ENCODE data around the gene VPS18. TPM values are rescaled to one million over a fixed set of nuclear protein-coding genes. Genes with fewer than 3 reads are reported as not detected.

The VPS18 gene
- total and polyA plus RNA-seq, 2 experiments from 2014 or later: 5.9 to 42.5 TPM

DNA sequence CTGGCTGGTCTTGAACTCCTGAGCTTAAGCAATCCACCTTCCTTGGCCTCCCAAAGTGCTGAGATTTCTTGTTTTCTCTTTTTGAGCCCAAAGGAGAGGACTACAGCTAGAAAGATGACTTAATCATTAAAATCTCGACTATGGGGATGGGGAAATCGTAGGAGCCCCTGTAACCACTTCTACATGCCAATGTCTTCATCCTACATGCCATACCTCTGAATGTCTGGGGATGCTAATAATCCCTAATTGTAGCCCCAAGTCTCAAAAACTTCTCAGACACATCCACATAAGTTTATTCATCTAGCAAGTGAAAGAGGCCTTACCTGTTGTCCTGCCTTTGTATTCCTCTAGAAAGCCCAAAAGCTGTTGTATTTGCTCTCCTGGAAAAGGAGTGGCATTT is 16.6 kb upstream of the VPS18 start:
- H3K4me1 ChIP-seq (ENCODE audit: insufficient read depth): peaks cover 16% of the 10 kb centered on the region
- no peaks in the 10 kb centered on the region for H3K27me3 ChIP-seq (ENCODE audit: insufficient read depth)
- Mint-ChIP-seq H3K36me3 (ENCODE audit: low read depth) (no peaks in the 10 kb centered on the region; the same call in 2 of the 3 replicates), H3K9me3 (peaks cover 3% of the 10 kb centered on the region; the same call in 2 of the 3 replicates), H3K4me1 (peaks cover 21% of the 10 kb centered on the region; the same call in 2 of the 3 replicates), H3K27ac (no peak overlapping the region), H3K27me3 (ENCODE audit: insufficient read depth, low read depth, poor library complexity) (peaks cover 13% of the 10 kb centered on the region), H3K4me3 (no peak overlapping the region)
- no peaks in the 10 kb centered on the region for H3K79me2 ChIP-seq (replicated peaks; ENCODE audit: insufficient read depth)
- DNase-seq (ENCODE audit: low spot score) (no peak), ATAC-seq (no peak)
- no peak overlapping the region for H3K4me2 ChIP-seq
- TF ChIP-seq, protein P1, sequence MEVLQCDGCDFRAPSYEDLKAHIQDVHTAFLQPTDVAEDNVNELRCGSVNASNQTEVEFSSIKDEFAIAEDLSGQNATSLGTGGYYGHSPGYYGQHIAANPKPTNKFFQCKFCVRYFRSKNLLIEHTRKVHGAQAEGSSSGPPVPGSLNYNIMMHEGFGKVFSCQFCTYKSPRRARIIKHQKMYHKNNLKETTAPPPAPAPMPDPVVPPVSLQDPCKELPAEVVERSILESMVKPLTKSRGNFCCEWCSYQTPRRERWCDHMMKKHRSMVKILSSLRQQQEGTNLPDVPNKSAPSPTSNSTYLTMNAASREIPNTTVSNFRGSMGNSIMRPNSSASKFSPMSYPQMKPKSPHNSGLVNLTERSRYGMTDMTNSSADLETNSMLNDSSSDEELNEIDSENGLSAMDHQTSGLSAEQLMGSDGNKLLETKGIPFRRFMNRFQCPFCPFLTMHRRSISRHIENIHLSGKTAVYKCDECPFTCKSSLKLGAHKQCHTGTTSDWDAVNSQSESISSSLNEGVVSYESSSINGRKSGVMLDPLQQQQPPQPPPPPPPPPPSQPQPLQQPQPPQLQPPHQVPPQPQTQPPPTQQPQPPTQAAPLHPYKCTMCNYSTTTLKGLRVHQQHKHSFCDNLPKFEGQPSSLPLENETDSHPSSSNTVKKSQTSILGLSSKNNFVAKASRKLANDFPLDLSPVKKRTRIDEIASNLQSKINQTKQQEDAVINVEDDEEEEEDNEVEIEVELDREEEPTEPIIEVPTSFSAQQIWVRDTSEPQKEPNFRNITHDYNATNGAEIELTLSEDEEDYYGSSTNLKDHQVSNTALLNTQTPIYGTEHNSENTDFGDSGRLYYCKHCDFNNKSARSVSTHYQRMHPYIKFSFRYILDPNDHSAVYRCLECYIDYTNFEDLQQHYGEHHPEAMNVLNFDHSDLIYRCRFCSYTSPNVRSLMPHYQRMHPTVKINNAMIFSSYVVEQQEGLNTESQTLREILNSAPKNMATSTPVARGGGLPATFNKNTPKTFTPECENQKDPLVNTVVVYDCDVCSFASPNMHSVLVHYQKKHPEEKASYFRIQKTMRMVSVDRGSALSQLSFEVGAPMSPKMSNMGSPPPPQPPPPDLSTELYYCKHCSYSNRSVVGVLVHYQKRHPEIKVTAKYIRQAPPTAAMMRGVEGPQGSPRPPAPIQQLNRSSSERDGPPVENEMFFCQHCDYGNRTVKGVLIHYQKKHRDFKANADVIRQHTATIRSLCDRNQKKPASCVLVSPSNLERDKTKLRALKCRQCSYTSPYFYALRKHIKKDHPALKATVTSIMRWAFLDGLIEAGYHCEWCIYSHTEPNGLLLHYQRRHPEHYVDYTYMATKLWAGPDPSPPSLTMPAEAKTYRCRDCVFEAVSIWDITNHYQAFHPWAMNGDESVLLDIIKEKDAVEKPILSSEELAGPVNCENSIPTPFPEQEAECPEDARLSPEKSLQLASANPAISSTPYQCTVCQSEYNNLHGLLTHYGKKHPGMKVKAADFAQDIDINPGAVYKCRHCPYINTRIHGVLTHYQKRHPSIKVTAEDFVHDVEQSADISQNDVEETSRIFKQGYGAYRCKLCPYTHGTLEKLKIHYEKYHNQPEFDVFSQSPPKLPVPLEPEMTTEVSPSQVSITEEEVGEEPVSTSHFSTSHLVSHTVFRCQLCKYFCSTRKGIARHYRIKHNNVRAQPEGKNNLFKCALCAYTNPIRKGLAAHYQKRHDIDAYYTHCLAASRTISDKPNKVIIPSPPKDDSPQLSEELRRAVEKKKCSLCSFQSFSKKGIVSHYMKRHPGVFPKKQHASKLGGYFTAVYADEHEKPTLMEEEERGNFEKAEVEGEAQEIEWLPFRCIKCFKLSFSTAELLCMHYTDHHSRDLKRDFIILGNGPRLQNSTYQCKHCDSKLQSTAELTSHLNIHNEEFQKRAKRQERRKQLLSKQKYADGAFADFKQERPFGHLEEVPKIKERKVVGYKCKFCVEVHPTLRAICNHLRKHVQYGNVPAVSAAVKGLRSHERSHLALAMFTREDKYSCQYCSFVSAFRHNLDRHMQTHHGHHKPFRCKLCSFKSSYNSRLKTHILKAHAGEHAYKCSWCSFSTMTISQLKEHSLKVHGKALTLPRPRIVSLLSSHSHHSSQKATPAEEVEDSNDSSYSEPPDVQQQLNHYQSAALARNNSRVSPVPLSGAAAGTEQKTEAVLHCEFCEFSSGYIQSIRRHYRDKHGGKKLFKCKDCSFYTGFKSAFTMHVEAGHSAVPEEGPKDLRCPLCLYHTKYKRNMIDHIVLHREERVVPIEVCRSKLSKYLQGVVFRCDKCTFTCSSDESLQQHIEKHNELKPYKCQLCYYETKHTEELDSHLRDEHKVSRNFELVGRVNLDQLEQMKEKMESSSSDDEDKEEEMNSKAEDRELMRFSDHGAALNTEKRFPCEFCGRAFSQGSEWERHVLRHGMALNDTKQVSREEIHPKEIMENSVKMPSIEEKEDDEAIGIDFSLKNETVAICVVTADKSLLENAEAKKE (CRISPR knock-in tag; IDR thresholded peaks at IDR 0.05): no peak
- no peak for TF ChIP-seq EZH2phosphoT487 (IDR thresholded peaks at IDR 0.05; ENCODE audit: unreplicated experiment)
- no peak for TF ChIP-seq POLR2AphosphoS5 (IDR thresholded peaks at IDR 0.05; ENCODE audit: low read depth)
- TF ChIP-seq, protein P2, sequence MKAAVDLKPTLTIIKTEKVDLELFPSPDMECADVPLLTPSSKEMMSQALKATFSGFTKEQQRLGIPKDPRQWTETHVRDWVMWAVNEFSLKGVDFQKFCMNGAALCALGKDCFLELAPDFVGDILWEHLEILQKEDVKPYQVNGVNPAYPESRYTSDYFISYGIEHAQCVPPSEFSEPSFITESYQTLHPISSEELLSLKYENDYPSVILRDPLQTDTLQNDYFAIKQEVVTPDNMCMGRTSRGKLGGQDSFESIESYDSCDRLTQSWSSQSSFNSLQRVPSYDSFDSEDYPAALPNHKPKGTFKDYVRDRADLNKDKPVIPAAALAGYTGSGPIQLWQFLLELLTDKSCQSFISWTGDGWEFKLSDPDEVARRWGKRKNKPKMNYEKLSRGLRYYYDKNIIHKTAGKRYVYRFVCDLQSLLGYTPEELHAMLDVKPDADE (IDR thresholded peaks at IDR 0.05): no peak
- no peak for TF ChIP-seq ZNF114 (CRISPR knock-in tag; IDR thresholded peaks at IDR 0.05)
- TF ChIP-seq JUNB (IDR thresholded peaks at IDR 0.05; ENCODE audit: unreplicated experiment): no peak
- TF ChIP-seq CREB1 (CRISPR knock-in tag; IDR thresholded peaks at IDR 0.05; ENCODE audit: low read depth): no peak
- TF ChIP-seq, protein P3, sequence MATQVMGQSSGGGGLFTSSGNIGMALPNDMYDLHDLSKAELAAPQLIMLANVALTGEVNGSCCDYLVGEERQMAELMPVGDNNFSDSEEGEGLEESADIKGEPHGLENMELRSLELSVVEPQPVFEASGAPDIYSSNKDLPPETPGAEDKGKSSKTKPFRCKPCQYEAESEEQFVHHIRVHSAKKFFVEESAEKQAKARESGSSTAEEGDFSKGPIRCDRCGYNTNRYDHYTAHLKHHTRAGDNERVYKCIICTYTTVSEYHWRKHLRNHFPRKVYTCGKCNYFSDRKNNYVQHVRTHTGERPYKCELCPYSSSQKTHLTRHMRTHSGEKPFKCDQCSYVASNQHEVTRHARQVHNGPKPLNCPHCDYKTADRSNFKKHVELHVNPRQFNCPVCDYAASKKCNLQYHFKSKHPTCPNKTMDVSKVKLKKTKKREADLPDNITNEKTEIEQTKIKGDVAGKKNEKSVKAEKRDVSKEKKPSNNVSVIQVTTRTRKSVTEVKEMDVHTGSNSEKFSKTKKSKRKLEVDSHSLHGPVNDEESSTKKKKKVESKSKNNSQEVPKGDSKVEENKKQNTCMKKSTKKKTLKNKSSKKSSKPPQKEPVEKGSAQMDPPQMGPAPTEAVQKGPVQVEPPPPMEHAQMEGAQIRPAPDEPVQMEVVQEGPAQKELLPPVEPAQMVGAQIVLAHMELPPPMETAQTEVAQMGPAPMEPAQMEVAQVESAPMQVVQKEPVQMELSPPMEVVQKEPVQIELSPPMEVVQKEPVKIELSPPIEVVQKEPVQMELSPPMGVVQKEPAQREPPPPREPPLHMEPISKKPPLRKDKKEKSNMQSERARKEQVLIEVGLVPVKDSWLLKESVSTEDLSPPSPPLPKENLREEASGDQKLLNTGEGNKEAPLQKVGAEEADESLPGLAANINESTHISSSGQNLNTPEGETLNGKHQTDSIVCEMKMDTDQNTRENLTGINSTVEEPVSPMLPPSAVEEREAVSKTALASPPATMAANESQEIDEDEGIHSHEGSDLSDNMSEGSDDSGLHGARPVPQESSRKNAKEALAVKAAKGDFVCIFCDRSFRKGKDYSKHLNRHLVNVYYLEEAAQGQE (IDR thresholded peaks at IDR 0.05; ENCODE audit: unreplicated experiment): no peak
- no peak for TF ChIP-seq STAT1 (IDR thresholded peaks at IDR 0.05; ENCODE audit: unreplicated experiment)
- TF ChIP-seq NANOG (IDR thresholded peaks at IDR 0.05; ENCODE audit: borderline replicate concordance): no peak
- TF ChIP-seq ZNF331 (CRISPR knock-in tag; IDR thresholded peaks at IDR 0.05; ENCODE audit: low read depth): no peak
- TF ChIP-seq EZH2 (IDR thresholded peaks at IDR 0.05; ENCODE audit: low read depth, unreplicated experiment): no peak
- TF ChIP-seq, protein P4, sequence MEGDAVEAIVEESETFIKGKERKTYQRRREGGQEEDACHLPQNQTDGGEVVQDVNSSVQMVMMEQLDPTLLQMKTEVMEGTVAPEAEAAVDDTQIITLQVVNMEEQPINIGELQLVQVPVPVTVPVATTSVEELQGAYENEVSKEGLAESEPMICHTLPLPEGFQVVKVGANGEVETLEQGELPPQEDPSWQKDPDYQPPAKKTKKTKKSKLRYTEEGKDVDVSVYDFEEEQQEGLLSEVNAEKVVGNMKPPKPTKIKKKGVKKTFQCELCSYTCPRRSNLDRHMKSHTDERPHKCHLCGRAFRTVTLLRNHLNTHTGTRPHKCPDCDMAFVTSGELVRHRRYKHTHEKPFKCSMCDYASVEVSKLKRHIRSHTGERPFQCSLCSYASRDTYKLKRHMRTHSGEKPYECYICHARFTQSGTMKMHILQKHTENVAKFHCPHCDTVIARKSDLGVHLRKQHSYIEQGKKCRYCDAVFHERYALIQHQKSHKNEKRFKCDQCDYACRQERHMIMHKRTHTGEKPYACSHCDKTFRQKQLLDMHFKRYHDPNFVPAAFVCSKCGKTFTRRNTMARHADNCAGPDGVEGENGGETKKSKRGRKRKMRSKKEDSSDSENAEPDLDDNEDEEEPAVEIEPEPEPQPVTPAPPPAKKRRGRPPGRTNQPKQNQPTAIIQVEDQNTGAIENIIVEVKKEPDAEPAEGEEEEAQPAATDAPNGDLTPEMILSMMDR (conservative IDR thresholded peaks at IDR 0.05; ENCODE audit: low read depth in 2 of 2): no peak
- no peak overlapping the region for H2AFZ ChIP-seq
- H3K27ac ChIP-seq (ENCODE audit: low read depth): no peak overlapping the region
- peaks cover 5% of the 10 kb centered on the region; the same call in 1 of the 2 replicates for H3F3A ChIP-seq (replicated peaks; ENCODE audit: low read depth)
- H3K4me3 ChIP-seq: no peak overlapping the region
- no peaks in the 10 kb centered on the region for H3K9me2 ChIP-seq (ENCODE audit: insufficient read depth)
- no peaks in the 10 kb centered on the region for H3K36me3 ChIP-seq (ENCODE audit: insufficient read depth)
- H4K20me1 ChIP-seq (replicated peaks; ENCODE audit: insufficient read depth): no peaks in the 10 kb centered on the region
